Measurements from ENCODE around the gene MAK. TPM values are rescaled to one million over a fixed set of nuclear protein-coding genes. Genes with fewer than 3 reads are reported as not detected.
"Not testable (repeated sequence)": the region's sequence is repeated elsewhere in the genome, so short reads cannot be mapped to it uniquely, and the experiment has no call there.

MAK gene
- polyA plus RNA-seq, 4 donors: 0.03 to 0.34 TPM; not detected in 2

DNA sequence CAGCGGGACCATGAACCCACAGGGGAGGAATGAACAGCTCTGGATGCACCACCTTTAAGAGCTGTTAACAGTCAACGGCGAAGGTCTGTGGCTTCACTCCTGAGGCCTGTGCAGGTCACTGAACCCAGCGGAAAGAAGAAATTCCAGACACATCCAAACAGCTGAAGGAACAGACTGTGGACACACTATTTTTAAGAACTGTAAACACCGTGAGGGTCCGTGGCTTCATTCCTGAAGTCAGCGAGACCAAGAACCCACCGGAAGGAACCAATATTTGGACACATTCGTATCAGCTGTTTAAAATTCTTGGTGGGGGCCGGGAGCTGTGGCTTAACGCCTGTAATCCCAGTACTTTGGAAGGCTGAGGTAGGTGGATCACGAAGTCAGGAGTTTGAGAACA lies 96.1 kb downstream of the MAK start:
- peaks cover 0 to 5% (median 0%) of the 10 kb centered on the region in 3 donors for H3K4me1 ChIP-seq (ENCODE audit: control insufficient read depth in 3 of 3, insufficient read depth in 2 of 3, low read depth in 1 of 3, low read length in 2 of 3)
- no peak for FAIRE-seq
- no peaks in the 10 kb centered on the region for H3K27me3 ChIP-seq (ENCODE audit: control insufficient read depth in 3 of 3, insufficient read depth in 3 of 3, low read length in 3 of 3)
- 95 to 97% (median 96%) methylated on average over 12 of the region's 12 CpGs for WGBS, 3 donors
- H3K36me3 ChIP-seq (ENCODE audit: control insufficient read depth in 3 of 3, insufficient read depth in 2 of 3, low read depth in 1 of 3, low read length in 3 of 3): peaks cover 0 to 16% (median 0%) of the 10 kb centered on the region in 3 donors
- no peak for DNase-seq
- H3K9me3 ChIP-seq (ENCODE audit: control insufficient read depth in 2 of 2, insufficient read depth in 1 of 2, low read depth in 1 of 2, low read length in 1 of 2): no peaks in the 10 kb centered on the region
- no peak overlapping the region for H3K27ac ChIP-seq (ENCODE audit: low read depth in 1 of 3, low read length in 2 of 3)
- no peak overlapping the region for H3K4me3 ChIP-seq (ENCODE audit: low read depth in 1 of 3, low read length in 3 of 3)

DNA sequence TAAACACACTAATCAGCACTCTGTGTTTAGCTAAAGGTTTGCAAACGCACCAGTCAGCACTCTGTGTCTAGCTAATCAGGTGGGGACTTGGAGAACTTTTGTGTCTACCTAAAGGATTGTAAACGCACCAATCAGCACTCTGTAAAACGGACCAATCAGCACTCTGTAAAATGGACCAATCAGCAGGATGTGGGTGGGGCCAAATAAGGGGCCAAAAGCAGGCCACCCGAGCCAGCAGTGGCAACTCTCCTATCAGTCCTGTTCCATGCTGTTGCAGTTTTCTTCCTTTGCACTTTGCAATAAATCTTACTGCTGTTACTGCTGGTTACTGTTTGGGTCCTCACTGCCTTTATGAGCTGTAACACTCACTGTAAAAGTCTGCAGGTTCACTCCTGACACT lies 96.7 kb downstream of the MAK start:
- not testable (repeated sequence) for H3K4me1 ChIP-seq (ENCODE audit: control insufficient read depth in 3 of 3, insufficient read depth in 2 of 3, low read depth in 1 of 3, low read length in 2 of 3); H3K9me3 ChIP-seq (ENCODE audit: control insufficient read depth in 2 of 2, insufficient read depth in 1 of 2, low read depth in 1 of 2, low read length in 1 of 2); H3K27me3 ChIP-seq (ENCODE audit: control insufficient read depth in 3 of 3, insufficient read depth in 3 of 3, low read length in 3 of 3); FAIRE-seq; H3K27ac ChIP-seq (ENCODE audit: low read depth in 1 of 3, low read length in 2 of 3); H3K4me3 ChIP-seq (ENCODE audit: low read depth in 1 of 3, low read length in 3 of 3); DNase-seq
- peaks cover 0 to 16% (median 0%) of the 10 kb centered on the region in 3 donors for H3K36me3 ChIP-seq (ENCODE audit: control insufficient read depth in 3 of 3, insufficient read depth in 2 of 3, low read depth in 1 of 3, low read length in 3 of 3)
- 82 to 93% (median 90%) methylated on average over 4 of the region's 4 CpGs for WGBS, 3 donors

DNA sequence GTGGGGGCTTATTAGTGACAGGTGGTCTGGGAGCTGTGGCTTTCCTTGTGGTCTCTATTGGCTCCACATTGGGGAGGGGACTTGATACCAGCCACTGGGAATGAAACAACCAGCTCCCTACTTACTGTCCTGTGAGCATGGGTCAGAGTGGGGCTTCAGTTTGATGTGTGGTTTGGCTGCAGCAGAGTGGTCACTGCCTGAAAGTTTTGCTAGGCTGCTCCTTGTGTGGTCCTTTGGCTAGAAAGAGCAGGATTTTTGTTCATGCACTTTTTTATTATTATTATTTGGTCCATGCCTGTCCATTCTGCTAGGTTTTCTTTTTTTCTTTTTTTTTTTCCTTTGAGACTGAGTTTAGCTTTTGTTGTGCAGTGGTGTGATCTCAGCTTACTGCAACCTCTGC lies 98.3 kb downstream of the MAK start:
- FAIRE-seq (no peak), DNase-seq (no peak)
- no peaks in the 10 kb centered on the region for H3K4me1 ChIP-seq (ENCODE audit: control insufficient read depth in 3 of 3, insufficient read depth in 2 of 3, low read depth in 1 of 3, low read length in 2 of 3)
- no peaks in the 10 kb centered on the region for H3K9me3 ChIP-seq (ENCODE audit: control insufficient read depth in 2 of 2, insufficient read depth in 1 of 2, low read depth in 1 of 2, low read length in 1 of 2)
- H3K4me3 ChIP-seq (ENCODE audit: low read depth in 1 of 3, low read length in 3 of 3): no peak overlapping the region
- peaks cover 0 to 16% (median 0%) of the 10 kb centered on the region in 3 donors for H3K36me3 ChIP-seq (ENCODE audit: control insufficient read depth in 3 of 3, insufficient read depth in 2 of 3, low read depth in 1 of 3, low read length in 3 of 3)
- H3K27me3 ChIP-seq (ENCODE audit: control insufficient read depth in 3 of 3, insufficient read depth in 3 of 3, low read length in 3 of 3): no peaks in the 10 kb centered on the region
- H3K27ac ChIP-seq (ENCODE audit: low read depth in 1 of 3, low read length in 2 of 3): no peak overlapping the region

DNA sequence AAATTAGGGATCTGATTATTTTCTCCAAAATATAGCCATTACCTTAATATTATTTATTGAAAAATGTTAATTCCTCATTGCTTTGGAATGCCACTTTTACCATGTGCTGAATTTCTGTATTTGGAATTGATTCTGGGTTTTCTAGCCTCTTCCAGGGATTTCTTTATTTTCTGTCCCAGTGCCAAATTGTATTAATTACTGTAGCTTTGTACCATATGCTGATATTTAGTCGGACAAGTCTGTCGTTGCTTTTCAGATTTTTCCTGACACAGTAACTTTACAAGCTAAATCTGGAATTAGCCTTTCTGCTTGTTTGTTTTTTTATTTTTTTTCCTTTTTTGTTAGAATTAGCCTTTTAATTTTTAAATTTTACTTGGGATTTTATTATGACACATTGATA lies 101.6 kb downstream of the MAK start:
- 83 to 92% (median 88%) methylated on average over 2 of the region's 2 CpGs for WGBS, 3 donors
- FAIRE-seq: no peak
- Histone ChIP-seq H3K9me3 (ENCODE audit: control insufficient read depth in 2 of 2, insufficient read depth in 1 of 2, low read depth in 1 of 2, low read length in 1 of 2) (peaks cover 0 to 2% of the 10 kb centered on the region in 2 donors), H3K4me3 (ENCODE audit: low read depth in 1 of 3, low read length in 3 of 3) (no peak overlapping the region), H3K4me1 (ENCODE audit: control insufficient read depth in 3 of 3, insufficient read depth in 2 of 3, low read depth in 1 of 3, low read length in 2 of 3) (no peaks in the 10 kb centered on the region), H3K27ac (ENCODE audit: low read depth in 1 of 3, low read length in 2 of 3) (no peak overlapping the region), H3K36me3 (ENCODE audit: control insufficient read depth in 3 of 3, insufficient read depth in 2 of 3, low read depth in 1 of 3, low read length in 3 of 3) (peaks cover 0 to 24% (median 6%) of the 10 kb centered on the region in 3 donors), H3K27me3 (ENCODE audit: control insufficient read depth in 3 of 3, insufficient read depth in 3 of 3, low read length in 3 of 3) (no peaks in the 10 kb centered on the region)
- DNase-seq: no peak

DNA sequence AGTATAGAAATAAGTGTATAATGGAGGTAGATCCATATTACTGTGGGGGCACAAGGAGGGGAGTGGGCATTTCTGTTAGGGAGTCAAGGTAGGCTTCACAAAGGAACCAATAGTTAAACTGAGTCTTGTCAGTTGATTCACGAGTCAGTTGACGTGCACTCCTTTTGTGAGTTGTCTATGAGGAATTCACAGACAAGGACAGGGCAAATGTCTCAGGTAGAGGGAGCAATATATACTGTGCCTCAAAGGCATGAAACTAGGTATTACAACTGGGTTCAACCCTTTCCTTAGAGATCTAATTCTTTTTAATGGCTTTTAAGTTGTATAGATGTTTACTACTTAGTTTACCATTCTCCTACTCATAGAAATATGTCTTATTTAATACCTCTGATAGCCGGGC lies 104.5 kb downstream of the MAK start:
- DNase-seq (no peak), FAIRE-seq (no peak)
- Histone ChIP-seq H3K4me3 (ENCODE audit: low read depth in 1 of 3, low read length in 3 of 3) (no peak overlapping the region), H3K27me3 (ENCODE audit: control insufficient read depth in 3 of 3, insufficient read depth in 3 of 3, low read length in 3 of 3) (no peaks in the 10 kb centered on the region), H3K4me1 (ENCODE audit: control insufficient read depth in 3 of 3, insufficient read depth in 2 of 3, low read depth in 1 of 3, low read length in 2 of 3) (no peaks in the 10 kb centered on the region), H3K27ac (ENCODE audit: low read depth in 1 of 3, low read length in 2 of 3) (no peak overlapping the region), H3K36me3 (ENCODE audit: control insufficient read depth in 3 of 3, insufficient read depth in 2 of 3, low read depth in 1 of 3, low read length in 3 of 3) (peaks cover 0 to 33% (median 9%) of the 10 kb centered on the region in 3 donors), H3K9me3 (ENCODE audit: control insufficient read depth in 2 of 2, insufficient read depth in 1 of 2, low read depth in 1 of 2, low read length in 1 of 2) (peaks cover 0 to 2% of the 10 kb centered on the region in 2 donors)
- 93 to 100% (median 94%) methylated on average over 3 of the region's 3 CpGs for WGBS, 3 donors

DNA sequence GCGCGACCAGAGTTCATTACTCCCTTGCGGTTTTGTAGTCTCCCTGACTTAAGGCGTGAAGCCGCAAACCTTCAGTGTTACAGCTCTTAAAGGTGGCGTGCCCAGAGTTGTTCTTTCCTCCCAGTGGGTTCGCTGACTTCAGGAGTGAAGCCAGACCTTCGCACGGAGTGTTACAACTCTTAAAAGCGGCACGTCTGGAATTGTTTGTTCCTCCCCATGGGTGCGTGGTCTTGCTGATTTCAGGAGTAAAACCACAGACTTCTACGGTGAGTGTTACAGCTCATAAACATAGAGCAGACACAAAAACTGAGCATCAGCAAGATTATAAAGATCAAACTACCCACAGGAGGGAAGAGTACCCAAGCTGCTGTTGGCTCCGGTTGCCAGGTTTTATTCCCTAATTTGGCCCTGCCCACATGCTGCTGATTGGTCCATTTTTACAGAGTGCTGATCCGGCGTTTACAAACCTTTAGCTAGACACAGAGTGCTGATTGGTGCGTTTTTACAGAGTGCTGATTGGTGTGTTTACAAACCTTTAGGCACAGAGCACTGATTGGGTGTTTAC lies 105.1 kb downstream of the MAK start:
- FAIRE-seq: no peak
- DNase-seq: no peak
- Histone ChIP-seq H3K27ac (ENCODE audit: low read depth in 1 of 3, low read length in 2 of 3) (no peak overlapping the region), H3K9me3 (ENCODE audit: control insufficient read depth in 2 of 2, insufficient read depth in 1 of 2, low read depth in 1 of 2, low read length in 1 of 2) (peaks cover 0 to 2% of the 10 kb centered on the region in 2 donors), H3K27me3 (ENCODE audit: control insufficient read depth in 3 of 3, insufficient read depth in 3 of 3, low read length in 3 of 3) (no peaks in the 10 kb centered on the region), H3K4me3 (ENCODE audit: low read depth in 1 of 3, low read length in 3 of 3) (no peak overlapping the region), H3K4me1 (ENCODE audit: control insufficient read depth in 3 of 3, insufficient read depth in 2 of 3, low read depth in 1 of 3, low read length in 2 of 3) (no peaks in the 10 kb centered on the region), H3K36me3 (ENCODE audit: control insufficient read depth in 3 of 3, insufficient read depth in 2 of 3, low read depth in 1 of 3, low read length in 3 of 3) (peaks cover 0 to 37% (median 9%) of the 10 kb centered on the region in 3 donors)
- WGBS, 3 donors: 93 to 95% (median 95%) methylated on average over 17 of the region's 17 CpGs

DNA sequence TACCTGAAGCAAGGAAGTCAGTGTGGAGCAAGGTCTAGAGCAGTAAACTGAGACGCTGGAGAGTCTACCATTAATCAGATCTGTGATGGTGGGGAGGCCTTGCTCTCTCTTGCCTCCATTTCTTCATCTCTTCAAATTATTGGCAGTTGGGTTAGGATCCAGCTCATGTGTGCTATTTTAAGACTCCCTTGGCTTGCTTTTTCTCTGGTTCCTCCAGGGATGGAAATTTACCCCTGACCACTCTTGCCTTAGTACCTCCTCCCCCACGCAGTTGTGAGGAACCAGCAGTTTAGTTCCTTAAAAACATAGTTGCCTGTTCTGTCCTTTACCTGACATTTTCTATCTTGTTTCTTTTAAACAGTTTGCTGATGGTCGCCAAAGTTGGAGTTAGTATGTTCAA lies 108.1 kb downstream of the MAK start:
- peaks cover 0 to 2% of the 10 kb centered on the region in 2 donors for H3K9me3 ChIP-seq (ENCODE audit: control insufficient read depth in 2 of 2, insufficient read depth in 1 of 2, low read depth in 1 of 2, low read length in 1 of 2)
- H3K36me3 ChIP-seq (ENCODE audit: control insufficient read depth in 3 of 3, insufficient read depth in 2 of 3, low read depth in 1 of 3, low read length in 3 of 3): peaks cover 2 to 53% (median 12%) of the 10 kb centered on the region in 3 donors
- no peak overlapping the region for H3K27ac ChIP-seq (ENCODE audit: low read depth in 1 of 3, low read length in 2 of 3)
- 83 to 88% (median 85%) methylated on average over 3 of the region's 3 CpGs for WGBS, 3 donors
- FAIRE-seq: no peak
- DNase-seq: no peak
- H3K4me3 ChIP-seq (ENCODE audit: low read depth in 1 of 3, low read length in 3 of 3): no peak overlapping the region
- H3K27me3 ChIP-seq (ENCODE audit: control insufficient read depth in 3 of 3, insufficient read depth in 3 of 3, low read length in 3 of 3): no peaks in the 10 kb centered on the region
- H3K4me1 ChIP-seq (ENCODE audit: control insufficient read depth in 3 of 3, insufficient read depth in 2 of 3, low read depth in 1 of 3, low read length in 2 of 3): no peaks in the 10 kb centered on the region

DNA sequence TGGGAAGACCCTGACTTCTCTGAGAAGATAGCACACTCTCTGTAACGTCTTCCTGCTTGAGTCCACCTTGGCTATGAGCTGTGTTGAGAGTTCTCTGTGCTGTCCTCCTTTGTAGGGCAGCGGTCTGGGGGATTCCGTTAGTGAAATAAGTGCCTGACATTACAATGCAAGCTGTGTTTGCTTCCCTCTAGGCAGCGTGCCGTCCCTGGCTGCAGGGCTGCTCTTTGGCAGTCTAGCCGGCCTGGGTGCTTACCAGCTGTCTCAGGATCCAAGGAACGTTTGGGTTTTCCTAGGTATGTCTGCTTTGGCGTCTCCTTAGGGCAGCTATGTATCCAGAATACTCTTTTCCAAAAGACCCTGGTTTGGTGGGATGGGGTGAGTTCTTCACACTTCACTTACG lies 112.6 kb downstream of the MAK start:
- Histone ChIP-seq H3K9me3 (ENCODE audit: control insufficient read depth in 2 of 2, insufficient read depth in 1 of 2, low read depth in 1 of 2, low read length in 1 of 2) (no peaks in the 10 kb centered on the region), H3K4me1 (ENCODE audit: control insufficient read depth in 3 of 3, insufficient read depth in 2 of 3, low read depth in 1 of 3, low read length in 2 of 3) (peaks cover 3 to 23% (median 6%) of the 10 kb centered on the region in 3 donors), H3K27ac (ENCODE audit: low read depth in 1 of 3, low read length in 2 of 3) (no peak overlapping the region), H3K27me3 (ENCODE audit: control insufficient read depth in 3 of 3, insufficient read depth in 3 of 3, low read length in 3 of 3) (no peaks in the 10 kb centered on the region), H3K36me3 (ENCODE audit: control insufficient read depth in 3 of 3, insufficient read depth in 2 of 3, low read depth in 1 of 3, low read length in 3 of 3) (peaks cover 2 to 35% (median 7%) of the 10 kb centered on the region in 3 donors), H3K4me3 (ENCODE audit: low read depth in 1 of 3, low read length in 3 of 3) (no peak overlapping the region)
- WGBS, 3 donors: 88 to 92% (median 88%) methylated on average over 9 of the region's 9 CpGs
- FAIRE-seq (no peak), DNase-seq (no peak)

DNA sequence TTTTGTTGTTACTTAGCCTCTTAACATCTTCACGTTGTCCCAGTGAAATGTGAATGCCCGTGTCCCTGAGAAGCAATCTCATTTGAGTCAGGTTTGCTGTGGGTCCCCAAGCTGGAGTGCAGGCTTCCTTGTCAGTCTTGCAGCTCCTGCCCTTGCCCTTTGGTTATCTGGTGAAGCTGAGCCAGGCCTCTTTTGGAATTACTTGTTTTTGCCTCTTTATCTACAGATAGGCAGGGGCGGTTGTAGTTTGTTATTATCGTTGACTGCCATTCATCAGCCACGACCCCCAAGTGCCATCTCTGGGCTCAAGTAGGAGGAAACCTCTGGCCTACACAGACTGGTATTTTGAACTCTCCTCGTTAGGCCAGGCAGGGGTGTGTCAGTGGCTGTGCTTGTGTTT lies 113.3 kb downstream of the MAK start:
- no peak for DNase-seq
- 45 to 69% (median 53%) methylated on average over 6 of the region's 6 CpGs for WGBS, 3 donors
- no peak overlapping the region for H3K4me3 ChIP-seq (ENCODE audit: low read depth in 1 of 3, low read length in 3 of 3)
- no peak overlapping the region for H3K27ac ChIP-seq (ENCODE audit: low read depth in 1 of 3, low read length in 2 of 3)
- no peaks in the 10 kb centered on the region for H3K27me3 ChIP-seq (ENCODE audit: control insufficient read depth in 3 of 3, insufficient read depth in 3 of 3, low read length in 3 of 3)
- FAIRE-seq: no peak
- H3K36me3 ChIP-seq (ENCODE audit: control insufficient read depth in 3 of 3, insufficient read depth in 2 of 3, low read depth in 1 of 3, low read length in 3 of 3): peaks cover 2 to 35% (median 4%) of the 10 kb centered on the region in 3 donors
- no peaks in the 10 kb centered on the region for H3K9me3 ChIP-seq (ENCODE audit: control insufficient read depth in 2 of 2, insufficient read depth in 1 of 2, low read depth in 1 of 2, low read length in 1 of 2)
- H3K4me1 ChIP-seq (ENCODE audit: control insufficient read depth in 3 of 3, insufficient read depth in 2 of 3, low read depth in 1 of 3, low read length in 2 of 3): peaks cover 3 to 23% (median 6%) of the 10 kb centered on the region in 3 donors
